B cell (primary cell): Measurements from ENCODE around the gene PSMD5. TPM values are rescaled to one million over a fixed set of nuclear protein-coding genes. Genes with fewer than 3 reads are reported as not detected.

Experiments used
- ATAC-seq: fragments of 200-7000 bp; cut with Tn5 transposase; one replicate; pipeline ENCODE4 v1.10.0; 2021; ENCODE audit warnings: low read depth, mild to moderate bottlenecking, moderate number of reproducible peaks, moderate library complexity
- CTCF ChIA-PET: fragments of 350-600 bp; sonication (Branson Sonifier 250); formaldehyde crosslinking; loops from one replicate; lab custom pipeline; 2021; ENCODE audit warnings: antibody characterized with exemption, inconsistent platforms; lab: Charles Lee
- POLR2A ChIA-PET: fragments of 350-600 bp; sonication (Branson Sonifier 250); formaldehyde crosslinking; loops from one replicate; lab custom pipeline; 2021; ENCODE audit warnings: antibody characterized with exemption; lab: Charles Lee
- DNase-seq: peaks from one replicate; pipeline ENCODE4 v3.0.0; 2013
- H2AFZ ChIP-seq: 2 replicates; pipeline ENCODE4 v1.6.1; 2012; ENCODE audit warnings: mild to moderate bottlenecking, low read depth, low read length; ENCODE audit not compliant: insufficient read depth, poor library complexity, severe bottlenecking
- H3K27ac ChIP-seq, 2 donors: 1 replicate in 1 of 2; 2 replicates in 1 of 2; pipeline ENCODE4 v1.5.1; 2012 to 2013; ENCODE audit warnings: low read length in 2 of 2, mild to moderate bottlenecking in 2 of 2, moderate library complexity in 1 of 2
- H3K27me3 ChIP-seq, 4 experiments: fragments of 200-600 bp in 1 of 4; sonication (generic) in 1 of 4; replicated peaks in 1 of 4; 1 replicate in 2 of 4; 2 replicates in 2 of 4; pipeline versions ENCODE4 v1.6.1 to v1.7.0; 2013 to 2016; ENCODE audit warnings: low read length in 3 of 4, mild to moderate bottlenecking in 2 of 4, mixed read lengths in 1 of 4, moderate library complexity in 1 of 4; ENCODE audit not compliant: insufficient read depth in 4 of 4, control insufficient read depth in 3 of 4; ENCODE audit errors: control extremely low read depth in 1 of 4
- H3K36me3 ChIP-seq, 2 experiments: replicated peaks in 1 of 2; 1 replicate in 1 of 2; 2 replicates in 1 of 2; pipeline versions ENCODE4 v1.6.1 to v1.7.1; 2013; ENCODE audit warnings: low read length in 1 of 2; ENCODE audit not compliant: insufficient read depth in 2 of 2, control insufficient read depth in 1 of 2; ENCODE audit errors: control extremely low read depth in 1 of 2, extremely low read depth in 1 of 2
- H3K4me1 ChIP-seq, 2 donors: fragments of 200-600 bp in 1 of 2; sonication (generic) in 1 of 2; 1 replicate in 1 of 2; 2 replicates in 1 of 2; pipeline versions ENCODE4 v1.5.1 to v1.6.1; 2013 to 2017; ENCODE audit warnings: low read length in 2 of 2; ENCODE audit not compliant: control insufficient read depth in 2 of 2, insufficient read depth in 2 of 2
- H3K4me2 ChIP-seq: replicated peaks from 2 replicates; pipeline ENCODE3; 2012; ENCODE audit warnings: mild to moderate bottlenecking, low read depth, low read length; ENCODE audit not compliant: poor library complexity, severe bottlenecking
- H3K4me3 ChIP-seq, 5 experiments: fragments of 200-600 bp in 1 of 5; sonication (generic) in 1 of 5; 1 replicate in 3 of 5; 2 replicates in 2 of 5; pipeline versions ENCODE4 v1.5.1 to v1.7.0; 2011 to 2016; ENCODE audit warnings: low read length in 4 of 5, mild to moderate bottlenecking in 4 of 5, low read depth in 2 of 5, control low read depth in 1 of 5, moderate library complexity in 1 of 5; ENCODE audit not compliant: insufficient read depth in 1 of 5; ENCODE audit errors: control extremely low read depth in 1 of 5, extremely low read depth in 1 of 5
- H3K79me2 ChIP-seq: fragments of 200-600 bp; sonication (generic); one replicate; pipeline ENCODE4 v1.6.0; 2016; ENCODE audit warnings: low read length; ENCODE audit not compliant: control insufficient read depth, insufficient read depth
- H3K9ac ChIP-seq: fragments of 200-600 bp; sonication (generic); 2 replicates; pipeline ENCODE4 v1.6.1; 2017; ENCODE audit warnings: mild to moderate bottlenecking, low read length, moderate library complexity
- H3K9me3 ChIP-seq, 3 donors: one replicate each; pipeline versions ENCODE4 v1.6.1 to v1.7.1; 2013; ENCODE audit warnings: low read length in 2 of 3; ENCODE audit not compliant: control insufficient read depth in 2 of 3, insufficient read depth in 1 of 3; ENCODE audit errors: control extremely low read depth in 1 of 3
- H4K20me1 ChIP-seq: 2 replicates; pipeline ENCODE4 v1.6.0; 2012; ENCODE audit warnings: mild to moderate bottlenecking, low read length; ENCODE audit not compliant: insufficient read depth, control insufficient read depth, poor library complexity, severe bottlenecking
- H3K27ac Mint-ChIP-seq: one replicate; pipeline ENCODE4 v1.8.0; 2021; ENCODE audit warnings: mixed read lengths
- H3K27me3 Mint-ChIP-seq: one replicate; pipeline ENCODE4 v1.8.0; 2021; ENCODE audit warnings: mixed read lengths
- H3K4me1 Mint-ChIP-seq: one replicate; pipeline ENCODE4 v1.8.0; 2021; ENCODE audit warnings: mixed read lengths
- H3K4me3 Mint-ChIP-seq: one replicate; pipeline ENCODE4 v1.8.0; 2021; ENCODE audit warnings: mixed read lengths
- H3K9me3 Mint-ChIP-seq: one replicate; pipeline ENCODE4 v1.8.0; 2022; ENCODE audit warnings: mixed read lengths; ENCODE audit not compliant: insufficient read depth
- EZH2 ChIP-seq: IDR thresholded peaks from 2 replicates; pipeline ENCODE4 v1.6.1; 2012; ENCODE audit warnings: borderline replicate concordance, low read depth, mild to moderate bottlenecking, moderate library complexity, low read length; ENCODE audit not compliant: insufficient read depth, poor library complexity, severe bottlenecking
- WGBS: methylation state at CpG from one replicate; pipeline ENCODE4 v1.1.5; 2013; ENCODE audit warnings: missing lambda C conversion rate; ENCODE audit not compliant: insufficient coverage; 5-methylcytosine and 5-hydroxymethylcytosine counted together
- intact Hi-C: fragments of 100-400 bp; cut with micrococcal nuclease; formaldehyde crosslinking; loops from one replicate; pipeline ENCODE4 v1.10.0; 2022
- polyA plus RNA-seq: library from polyadenylated mRNA; depleted of rRNA; stranded (reverse); fragments of >200 nt; gene quantifications from 2 replicates; pipeline ENCODE4 v1.2.3, GENCODE V29; 2012
- total RNA-seq, 2 donors: library from RNA; stranded (reverse); fragments of 120-200 nt in 1 of 2; gene quantifications; 1 replicate in 1 of 2; 2 replicates in 1 of 2; pipeline versions ENCODE4 v1.2.3 to v1.2.4, GENCODE V29; 2013 to 2022
- TF ChIP-seq, protein P1 (sequence below): fragments of 200-600 bp; IDR thresholded peaks from one replicate; pipeline ENCODE4 v1.8.0; 2022; ENCODE audit warnings: antibody characterized with exemption, mild to moderate bottlenecking

The PSMD5 gene
- total and polyA plus RNA-seq, 2 donors (not counting 1 experiment from before 2014, with no cell fraction given) = 7.4 to 25.3 TPM

GRCh38 chr9:120857902-120858301 is 15.2 kb upstream of the PSMD5 start:
- H3K4me3 Mint-ChIP-seq = no peak overlapping the region
- H3K27ac Mint-ChIP-seq = no peak overlapping the region

GRCh38 chr9:120857481-120857880 is 14.8 kb upstream of the PSMD5 start:
- ChIA-PET CTCF (no interaction called here), POLR2A (no interaction called here)
- H3K27me3 Mint-ChIP-seq = no peaks in the 10 kb centered on the region
- Histone ChIP-seq H3K36me3 (peaks cover 0 to 20% of the 10 kb centered on the region in 2 experiments), H3K4me3 (no peak overlapping the region), H3K27me3 (no peaks in the 10 kb centered on the region), H3K27ac (no peak overlapping the region), H3K4me1 (peaks cover 0 to 6% of the 10 kb centered on the region in 2 donors), H4K20me1 (no peaks in the 10 kb centered on the region), H2AFZ (no peak overlapping the region), H3K79me2 (peaks cover 10% of the 10 kb centered on the region), H3K9me3 (no peaks in the 10 kb centered on the region), H3K4me2 (no peak overlapping the region), H3K9ac (no peak overlapping the region)
- DNase-seq (no peak), ATAC-seq (no peak)
- H3K4me3 Mint-ChIP-seq = no peak overlapping the region
- intact Hi-C loops = no loop called here
- WGBS = 100% methylated on average over 7 of the region's 7 CpGs
- no peaks in the 10 kb centered on the region for H3K9me3 Mint-ChIP-seq
- TF ChIP-seq, protein P1, sequence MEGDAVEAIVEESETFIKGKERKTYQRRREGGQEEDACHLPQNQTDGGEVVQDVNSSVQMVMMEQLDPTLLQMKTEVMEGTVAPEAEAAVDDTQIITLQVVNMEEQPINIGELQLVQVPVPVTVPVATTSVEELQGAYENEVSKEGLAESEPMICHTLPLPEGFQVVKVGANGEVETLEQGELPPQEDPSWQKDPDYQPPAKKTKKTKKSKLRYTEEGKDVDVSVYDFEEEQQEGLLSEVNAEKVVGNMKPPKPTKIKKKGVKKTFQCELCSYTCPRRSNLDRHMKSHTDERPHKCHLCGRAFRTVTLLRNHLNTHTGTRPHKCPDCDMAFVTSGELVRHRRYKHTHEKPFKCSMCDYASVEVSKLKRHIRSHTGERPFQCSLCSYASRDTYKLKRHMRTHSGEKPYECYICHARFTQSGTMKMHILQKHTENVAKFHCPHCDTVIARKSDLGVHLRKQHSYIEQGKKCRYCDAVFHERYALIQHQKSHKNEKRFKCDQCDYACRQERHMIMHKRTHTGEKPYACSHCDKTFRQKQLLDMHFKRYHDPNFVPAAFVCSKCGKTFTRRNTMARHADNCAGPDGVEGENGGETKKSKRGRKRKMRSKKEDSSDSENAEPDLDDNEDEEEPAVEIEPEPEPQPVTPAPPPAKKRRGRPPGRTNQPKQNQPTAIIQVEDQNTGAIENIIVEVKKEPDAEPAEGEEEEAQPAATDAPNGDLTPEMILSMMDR = no peak
- TF ChIP-seq EZH2 = no peak
- peaks cover 4% of the 10 kb centered on the region for H3K4me1 Mint-ChIP-seq
- no peak overlapping the region for H3K27ac Mint-ChIP-seq

More at GRCh38 chr9:120857902-120858301, 15.2 kb upstream of the PSMD5 start:
- peaks cover 4% of the 10 kb centered on the region for H3K4me1 Mint-ChIP-seq
- Histone ChIP-seq H3K9ac (no peak overlapping the region), H3K4me2 (no peak overlapping the region), H3K36me3 (peaks cover 0 to 17% of the 10 kb centered on the region in 2 experiments), H4K20me1 (no peaks in the 10 kb centered on the region), H3K4me3 (no peak overlapping the region), H2AFZ (no peak overlapping the region), H3K9me3 (no peaks in the 10 kb centered on the region), H3K4me1 (peaks cover 0 to 6% of the 10 kb centered on the region in 2 donors), H3K27me3 (no peaks in the 10 kb centered on the region), H3K27ac (no peak overlapping the region), H3K79me2 (peaks cover 7% of the 10 kb centered on the region)
- TF ChIP-seq, protein P1 = no peak
- no peak for TF ChIP-seq EZH2
- no peaks in the 10 kb centered on the region for H3K9me3 Mint-ChIP-seq
- 90% methylated on average over 4 of the region's 11 CpGs for WGBS
- intact Hi-C loops = no loop called here
- no peaks in the 10 kb centered on the region for H3K27me3 Mint-ChIP-seq
- ATAC-seq (no peak), DNase-seq (no peak)
- ChIA-PET POLR2A (no interaction called here), CTCF (no interaction called here)
